Stimulated activated CD8-positive, alpha-beta memory T cell treated with anti-CD3 and anti-CD28 coated beads, Interleukin-4, amount 100 ng/mL, for 4 hours (primary cell): ENCODE results near the gene ENOX1.

Experiments
- DNase-seq, 2 donors: peaks; one replicate each; pipeline ENCODE4 v3.0.0-alpha.2; 2020; ENCODE audit warnings: low read depth in 2 of 2, low spot score in 1 of 2

Gene ENOX1

DNA sequence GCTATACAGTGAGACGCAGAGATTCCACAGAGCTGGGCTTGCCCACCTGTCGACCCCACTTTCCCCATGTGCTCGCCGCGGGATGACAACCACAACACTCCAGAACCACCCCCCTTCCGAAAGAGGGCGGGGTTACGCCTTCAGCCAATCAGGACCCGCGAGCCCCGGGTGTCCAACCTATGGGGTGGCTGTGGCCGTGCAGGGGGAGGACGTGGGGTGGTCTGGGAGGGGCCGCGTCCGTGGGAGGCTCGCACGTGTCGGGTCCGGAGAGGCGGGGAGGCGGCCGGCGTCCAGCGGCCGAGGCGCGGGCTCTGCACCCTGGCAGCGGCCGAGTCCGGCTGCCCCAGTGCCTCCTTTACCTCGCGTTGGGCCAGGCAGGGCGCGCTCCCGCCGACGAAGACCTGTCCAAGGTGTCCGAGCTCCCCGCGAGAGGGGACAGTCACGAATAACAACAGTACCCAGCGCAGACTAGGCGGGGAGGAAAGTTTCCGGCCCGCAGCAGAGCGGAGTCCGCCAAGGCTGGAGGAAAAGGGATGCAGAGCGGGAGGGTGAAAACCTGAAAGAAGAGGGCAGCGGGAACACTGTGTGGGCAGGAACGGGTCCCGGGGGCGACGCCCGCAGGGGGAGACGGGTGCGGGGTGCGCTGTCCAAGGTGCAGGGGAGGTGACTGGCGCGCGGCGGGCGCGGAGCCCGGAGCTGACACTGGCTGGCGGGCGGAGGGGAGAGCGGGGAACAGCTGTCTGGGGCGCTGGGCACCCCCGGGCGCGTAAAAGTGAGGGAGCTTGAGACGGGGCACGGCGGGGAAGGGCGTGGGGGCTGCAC, 911 bp downstream of the ENOX1 start:
- DNase-seq, result no peak

DNA sequence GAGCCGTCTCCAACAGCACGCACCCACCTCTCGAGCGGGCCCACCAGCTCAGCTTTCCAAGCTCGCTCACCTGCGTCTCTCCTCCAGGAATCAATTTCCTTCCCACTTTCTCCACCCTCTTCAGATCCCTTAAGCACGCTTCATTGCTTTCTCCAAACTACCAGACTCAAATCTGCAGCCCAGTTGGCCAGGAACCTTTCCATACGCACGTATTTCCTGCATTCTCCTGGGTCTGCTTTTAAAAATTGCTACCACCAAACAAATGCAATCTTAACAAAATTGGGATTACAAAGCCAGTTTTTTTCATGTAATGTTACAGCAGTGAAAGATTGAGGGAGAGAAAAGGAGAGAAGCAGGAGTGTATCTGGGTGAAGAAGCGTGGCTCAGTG, 1.5 kb downstream of the ENOX1 start:
- DNase-seq, result no peak

DNA sequence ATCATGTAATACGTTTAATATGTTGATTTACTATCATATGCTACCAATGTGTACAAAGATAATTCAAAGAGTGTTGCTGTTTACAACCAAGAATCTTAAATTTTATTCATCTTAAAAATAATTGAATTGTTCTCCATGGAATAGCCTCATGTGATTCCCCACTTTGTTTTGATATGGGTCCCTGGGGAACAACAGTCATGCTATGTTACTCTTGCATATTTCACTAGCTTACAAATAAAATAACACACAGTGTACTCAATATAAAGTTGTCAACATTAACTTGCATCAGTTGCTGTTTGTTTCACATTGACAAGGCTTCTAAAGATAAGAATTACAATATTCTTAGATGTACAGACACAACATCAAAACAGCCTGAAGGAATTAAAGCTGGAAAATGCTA, 2.3 kb downstream of the ENOX1 start:
- no peak for DNase-seq

DNA sequence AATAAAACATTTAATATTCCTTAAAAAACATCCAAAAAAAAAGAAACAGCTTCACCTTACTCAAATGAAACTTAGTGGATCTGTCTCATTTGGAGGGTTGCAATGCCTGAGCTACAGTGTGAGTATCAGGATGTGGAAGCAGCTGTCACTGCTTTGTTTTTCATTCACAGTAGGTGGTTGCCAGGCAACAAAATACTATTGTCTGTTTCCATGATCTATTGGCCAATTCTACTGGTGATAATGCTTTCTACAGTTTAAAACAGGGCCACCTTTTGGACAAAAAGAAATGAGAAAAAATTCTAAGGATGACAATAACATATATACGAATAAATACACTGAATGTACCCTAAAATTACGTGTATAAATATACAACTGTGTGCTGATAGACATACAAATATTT, 3.0 kb downstream of the ENOX1 start:
- no peak for DNase-seq

DNA sequence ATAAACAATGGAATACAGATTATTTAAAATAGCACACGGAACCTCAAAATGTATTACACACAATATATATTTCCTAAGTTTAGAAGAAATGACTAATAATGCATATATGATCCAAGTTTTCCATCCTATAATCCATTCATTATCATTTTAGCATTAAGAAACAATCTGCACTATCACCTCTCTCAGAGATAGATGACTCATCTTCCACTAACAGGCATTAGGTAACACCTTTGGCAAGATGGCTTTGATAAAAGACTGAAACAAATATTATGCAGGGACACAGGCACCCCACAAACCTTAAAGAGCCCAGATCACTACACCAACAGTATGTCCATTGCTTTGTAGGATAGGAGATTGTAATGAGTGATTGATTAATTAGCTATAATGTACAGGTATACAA, 4.1 kb downstream of the ENOX1 start:
- DNase-seq, result no peak

DNA sequence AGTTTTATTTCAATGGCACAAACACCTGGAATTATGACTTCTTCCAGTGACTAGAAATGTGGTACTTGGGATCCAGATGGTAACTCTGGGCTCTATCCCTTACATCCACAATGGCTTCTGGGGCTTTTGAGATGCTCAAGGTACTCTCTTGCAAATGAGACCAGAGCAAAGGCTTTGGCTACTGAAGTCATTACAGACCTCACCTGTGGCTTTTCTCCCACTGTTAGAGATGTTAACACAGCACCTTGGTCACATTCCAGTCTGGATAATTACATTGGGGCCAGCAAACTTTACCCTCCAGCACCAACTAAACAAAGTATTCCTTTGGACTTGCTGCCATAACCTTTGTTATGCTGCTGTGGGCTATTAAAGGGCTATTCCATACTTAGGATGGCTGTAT, 6.1 kb downstream of the ENOX1 start:
- no peak for DNase-seq

DNA sequence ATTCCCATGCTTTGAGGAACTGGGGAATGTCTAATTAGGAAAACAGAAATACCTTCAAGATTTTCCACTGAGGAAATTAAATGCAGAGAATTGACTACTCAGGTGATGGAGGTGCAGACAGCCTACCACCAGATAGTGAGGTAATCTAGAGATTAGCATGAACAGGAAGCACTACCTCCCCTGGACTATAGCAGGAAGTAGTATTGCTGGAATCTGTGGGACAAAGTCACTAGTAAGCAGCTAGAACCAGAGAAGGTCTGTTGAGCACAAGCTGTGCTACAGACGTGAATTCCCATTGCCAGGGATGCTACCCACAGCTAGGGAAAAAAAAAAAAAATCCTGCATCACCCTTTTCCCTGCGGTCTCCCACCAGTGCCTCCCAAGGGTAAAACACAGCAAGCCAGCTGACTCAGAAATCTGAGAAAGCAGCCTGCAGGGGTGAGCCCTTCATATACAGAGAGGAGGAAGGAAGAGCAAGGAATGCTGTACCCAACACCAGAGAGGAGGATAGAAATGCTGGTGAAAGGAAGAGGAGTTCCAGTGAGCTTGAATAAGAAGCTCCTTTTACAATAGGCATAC, 10.2 kb downstream of the ENOX1 start:
- no peak for DNase-seq

DNA sequence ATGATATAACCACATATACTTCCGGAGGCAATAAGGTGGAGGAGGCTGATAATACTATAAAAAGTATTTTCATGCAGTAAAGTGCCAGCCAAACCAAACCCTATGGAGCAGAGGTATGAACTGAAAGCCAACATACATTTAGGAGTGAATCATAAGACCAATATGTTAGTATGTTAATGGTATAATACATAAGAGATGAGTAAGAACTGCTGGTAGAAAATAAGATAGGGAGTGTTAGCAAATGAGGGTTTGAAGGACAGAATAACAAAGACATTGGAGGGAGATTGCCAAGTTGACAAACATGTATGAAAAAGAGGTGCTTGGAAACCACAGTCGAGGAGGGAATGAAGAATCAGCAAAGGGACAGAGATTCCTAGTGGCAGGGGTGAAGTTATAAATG, 10.8 kb downstream of the ENOX1 start:
- DNase-seq, result no peak

DNA sequence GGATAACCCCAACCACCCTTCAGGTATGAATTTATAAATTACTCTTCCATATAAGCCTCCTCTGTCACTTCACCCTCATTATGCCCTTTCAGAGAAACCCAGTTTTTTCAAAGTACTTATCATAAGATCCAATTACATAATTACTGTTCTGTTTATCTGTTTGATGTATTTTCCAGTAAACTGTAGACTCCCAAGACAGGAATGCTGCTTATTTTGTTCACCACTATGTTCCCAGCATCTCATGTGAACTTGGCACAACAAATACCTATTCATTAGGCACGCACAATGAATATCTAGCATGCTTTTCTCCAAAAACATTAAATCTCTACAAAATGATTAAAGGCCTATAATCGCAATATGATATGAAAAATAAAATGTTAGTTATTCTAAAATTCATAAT, 13.2 kb downstream of the ENOX1 start:
- DNase-seq, result no peak

DNA sequence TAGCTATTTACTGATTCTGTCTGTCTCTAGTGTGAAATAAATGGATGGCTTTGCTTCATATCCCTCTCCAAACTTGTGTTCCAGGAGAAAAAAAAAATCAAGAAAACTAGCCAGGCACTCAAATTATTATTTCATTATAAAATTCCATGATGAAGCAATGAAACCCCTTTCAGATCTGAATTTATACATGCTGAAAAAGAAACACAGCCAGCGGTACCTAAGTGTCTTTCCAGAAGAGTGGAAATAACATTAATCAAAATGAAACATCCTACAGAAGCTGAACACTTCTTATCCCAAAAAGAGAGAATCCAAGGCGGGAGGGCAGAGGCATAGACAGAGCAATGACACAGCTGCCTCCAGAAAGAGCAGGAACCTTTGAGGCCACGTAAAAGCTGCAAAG, 15.9 kb downstream of the ENOX1 start:
- no peak for DNase-seq

DNA sequence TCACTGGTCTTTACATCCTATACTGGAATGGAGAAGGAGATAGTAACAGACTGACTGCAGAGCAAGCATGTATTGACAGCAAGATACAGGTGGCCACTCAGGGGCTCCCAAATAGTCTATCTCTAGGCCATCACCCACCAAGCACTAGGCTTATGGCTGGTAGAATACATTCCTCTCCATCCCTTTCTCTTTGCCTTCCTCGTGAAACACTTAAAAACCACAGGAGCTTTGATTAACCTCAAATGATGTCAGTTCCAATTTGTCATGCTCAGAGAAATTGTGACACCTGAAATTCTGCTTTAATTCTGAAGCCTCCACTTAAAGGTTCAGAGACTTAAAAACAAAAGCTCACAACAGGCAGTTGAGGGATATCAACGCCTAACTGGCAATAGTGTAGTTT, 17.2 kb downstream of the ENOX1 start:
- DNase-seq, result no peak

DNA sequence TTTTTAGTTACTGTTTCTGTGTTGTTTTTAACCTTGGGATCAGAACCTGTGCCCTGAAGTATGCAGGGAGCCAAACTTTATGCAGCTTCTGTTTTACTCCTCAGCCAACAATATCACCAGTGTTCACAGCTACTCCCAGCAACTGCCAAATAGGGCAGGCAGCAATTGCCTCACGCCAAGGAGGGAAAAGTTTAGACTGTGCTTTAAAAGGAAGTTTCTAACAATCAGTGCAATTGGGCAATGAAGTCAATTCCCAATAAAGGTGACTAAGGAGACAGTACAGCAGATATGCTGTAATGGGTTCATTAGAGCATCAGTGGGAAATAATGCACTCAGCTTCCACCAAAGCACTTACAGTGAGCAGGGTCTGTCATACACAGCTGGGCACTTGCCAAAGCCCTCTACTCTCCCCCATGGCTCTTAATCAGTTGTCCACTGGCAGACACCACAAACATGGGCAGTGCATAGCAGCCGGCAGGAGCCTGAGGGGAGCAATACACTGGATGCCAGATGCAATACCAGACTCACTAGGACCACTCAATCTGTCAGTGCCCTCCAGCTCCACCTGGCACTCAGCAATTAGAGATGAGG, 19.3 kb downstream of the ENOX1 start:
- no peak for DNase-seq

DNA sequence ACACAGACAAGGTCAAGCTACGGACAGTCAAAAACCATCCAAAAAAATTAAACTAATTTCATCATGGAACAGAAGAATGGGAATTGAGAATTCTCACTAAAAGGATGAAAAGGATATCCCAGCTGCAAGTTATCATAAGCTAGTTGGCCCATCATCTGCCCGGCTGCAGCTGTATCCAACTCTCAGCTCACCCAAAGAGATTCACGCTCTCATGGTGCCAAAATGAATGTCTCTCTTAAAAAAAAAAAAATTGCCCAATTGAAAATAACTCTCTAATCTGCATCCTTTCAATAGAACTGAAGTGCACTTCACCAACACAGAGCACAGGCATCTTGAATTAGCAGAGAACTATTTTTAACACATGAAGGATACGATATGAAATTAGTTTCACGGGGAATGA, 20.0 kb downstream of the ENOX1 start:
- DNase-seq, result no peak

DNA sequence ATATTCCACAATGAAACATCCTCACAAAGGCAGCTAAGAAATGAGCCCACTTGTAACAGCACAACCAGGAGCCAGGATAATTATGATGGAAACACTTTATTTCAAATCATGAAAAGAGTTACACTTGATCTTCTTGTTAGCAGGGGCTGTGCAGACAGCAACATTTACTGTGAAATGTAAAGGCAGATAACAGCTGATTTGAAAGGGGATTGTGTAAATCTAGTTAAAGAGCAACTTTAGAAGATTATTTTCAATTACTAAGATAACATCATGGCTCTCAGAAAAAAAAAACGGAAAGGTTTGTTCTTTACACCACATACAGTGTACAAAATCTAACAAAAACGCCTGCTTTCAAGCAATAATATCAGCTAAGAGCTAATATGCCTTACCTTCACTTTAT, 22.4 kb downstream of the ENOX1 start:
- DNase-seq, result no peak

DNA sequence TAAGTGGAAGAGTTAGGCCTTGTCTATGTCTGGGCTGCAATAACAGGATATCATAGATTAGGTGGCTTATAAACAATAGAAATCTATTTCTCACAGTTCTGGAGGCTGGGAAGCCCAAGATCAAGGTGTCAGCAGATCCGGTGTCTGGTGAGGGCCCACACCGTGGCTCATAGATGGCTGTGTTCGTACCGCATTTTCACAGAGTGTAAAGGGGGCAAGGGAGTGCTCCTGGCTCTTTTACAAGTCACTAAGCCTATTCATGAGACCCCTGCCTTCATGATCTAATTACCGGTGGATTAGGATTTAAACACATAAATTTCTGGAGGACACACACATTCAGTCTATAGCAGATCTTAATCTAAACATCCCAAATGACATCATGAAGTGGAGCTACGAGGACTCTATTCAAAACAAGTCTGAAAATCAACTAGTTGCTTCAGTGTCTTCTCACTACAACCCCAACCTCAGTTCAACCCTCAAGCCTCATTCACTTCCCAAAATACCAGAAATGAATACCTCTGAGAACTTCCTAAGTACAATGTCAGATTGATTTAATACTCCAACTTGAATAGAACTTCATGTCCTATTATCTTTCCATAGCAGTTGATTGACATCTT, 23.5 kb downstream of the ENOX1 start:
- DNase-seq, result no peak

DNA sequence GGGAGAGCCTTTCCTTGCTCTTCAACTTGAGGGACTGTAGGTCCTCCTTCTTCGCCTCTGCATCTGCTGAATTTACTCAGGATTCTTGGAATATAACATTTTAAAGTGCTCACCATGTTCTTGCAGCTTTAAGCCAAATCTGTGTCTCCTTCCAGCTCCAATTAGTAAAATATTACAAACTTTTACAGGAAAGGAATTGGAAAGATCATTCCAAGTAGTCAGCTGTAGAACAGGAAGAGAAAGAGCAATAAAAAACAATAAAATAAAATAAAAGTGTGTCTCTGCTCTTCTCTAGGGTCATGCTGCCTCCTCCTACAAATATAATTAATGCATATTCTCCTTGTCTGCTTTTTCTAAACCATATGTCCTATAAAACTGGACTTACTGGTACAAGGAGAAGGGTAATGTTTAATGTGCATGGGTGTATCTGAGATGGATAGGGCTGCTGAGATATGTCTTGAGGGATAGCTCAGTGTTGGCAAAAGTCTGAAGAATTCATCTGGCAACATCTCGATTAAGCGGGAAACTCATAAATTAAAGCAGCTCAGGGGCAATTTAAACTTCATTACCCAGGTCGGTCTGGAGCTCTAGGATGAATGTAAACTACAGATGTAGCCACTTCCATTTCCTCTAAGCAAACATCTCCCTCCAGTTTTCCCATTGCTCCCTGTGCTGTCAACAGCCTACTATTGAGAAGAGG, 25.0 kb downstream of the ENOX1 start:
- no peak for DNase-seq

DNA sequence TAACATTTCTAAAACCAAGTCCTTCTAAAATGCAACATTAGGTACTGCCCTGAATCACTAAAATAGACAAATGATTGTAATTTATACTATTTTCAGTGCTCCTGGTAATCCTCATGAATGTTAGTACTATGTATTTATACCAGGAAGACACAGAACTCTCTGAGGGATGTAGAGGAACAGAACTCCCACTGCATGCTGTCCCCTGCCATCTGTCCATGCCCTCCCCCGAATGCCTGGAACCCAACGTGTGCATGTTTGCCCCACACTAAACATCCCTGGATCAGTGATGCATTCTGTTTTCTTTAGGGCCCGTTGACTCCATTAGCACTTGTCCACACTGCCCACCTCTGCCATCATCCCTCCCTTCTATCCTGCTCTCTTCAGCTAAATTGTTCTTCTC, 26.5 kb downstream of the ENOX1 start:
- no peak for DNase-seq

DNA sequence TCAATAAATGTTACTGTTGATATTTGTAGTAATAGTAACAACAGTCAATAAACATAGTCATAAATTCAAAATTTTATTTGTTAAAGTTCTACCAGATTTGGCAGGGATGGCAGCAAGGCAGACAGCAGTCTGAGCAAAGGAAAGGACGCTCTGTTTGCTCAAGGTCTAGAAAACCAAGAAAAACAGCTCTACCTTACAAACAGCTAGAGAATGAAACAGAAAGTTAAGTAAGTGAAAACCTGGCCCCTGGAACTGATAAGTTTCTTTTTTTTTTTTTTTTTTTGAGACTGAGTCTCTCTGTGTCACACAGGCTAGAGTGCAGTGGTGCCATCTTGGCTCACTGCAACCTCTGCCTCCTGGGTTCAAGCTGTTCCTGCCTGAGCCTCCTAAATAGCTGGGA, 27.9 kb downstream of the ENOX1 start:
- no peak for DNase-seq

DNA sequence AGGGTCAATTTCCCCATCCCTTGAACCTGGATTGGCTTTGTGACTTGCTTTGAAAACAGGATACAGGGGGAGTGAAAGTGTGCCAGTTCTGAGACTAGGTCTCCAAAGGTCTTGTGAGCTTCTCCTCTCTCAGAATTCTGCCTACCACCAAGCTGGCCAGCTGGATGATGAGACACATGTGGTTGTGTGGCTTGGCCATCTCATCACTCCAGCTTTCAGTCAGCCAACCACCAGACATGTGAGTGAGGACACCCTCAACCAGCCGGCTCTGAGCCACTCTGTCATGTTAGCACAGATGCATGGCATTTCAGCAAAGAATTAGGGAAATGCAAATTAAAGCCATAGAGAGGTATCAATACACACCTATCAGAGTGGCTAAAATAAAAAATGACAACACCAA, 29.5 kb downstream of the ENOX1 start:
- no peak for DNase-seq

DNA sequence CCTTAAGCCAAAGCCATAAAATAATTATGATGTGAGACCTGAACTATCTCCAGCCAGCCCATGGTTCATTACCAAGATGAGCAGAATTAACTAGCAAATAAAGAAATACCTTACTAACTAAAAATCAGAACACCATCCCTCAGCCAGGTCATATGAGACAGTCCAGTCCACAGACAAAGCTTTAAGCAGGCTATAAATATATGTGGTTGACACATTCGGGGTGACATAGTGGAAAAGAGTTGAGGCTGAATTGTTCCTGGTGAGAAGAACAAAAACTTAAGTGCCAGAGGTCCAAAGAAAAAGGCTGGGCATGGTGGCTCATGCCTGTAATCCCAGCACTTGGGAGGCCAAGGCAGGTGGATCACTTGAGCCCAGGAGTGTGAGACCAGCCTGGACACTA, 30.9 kb downstream of the ENOX1 start:
- DNase-seq, result no peak

DNA sequence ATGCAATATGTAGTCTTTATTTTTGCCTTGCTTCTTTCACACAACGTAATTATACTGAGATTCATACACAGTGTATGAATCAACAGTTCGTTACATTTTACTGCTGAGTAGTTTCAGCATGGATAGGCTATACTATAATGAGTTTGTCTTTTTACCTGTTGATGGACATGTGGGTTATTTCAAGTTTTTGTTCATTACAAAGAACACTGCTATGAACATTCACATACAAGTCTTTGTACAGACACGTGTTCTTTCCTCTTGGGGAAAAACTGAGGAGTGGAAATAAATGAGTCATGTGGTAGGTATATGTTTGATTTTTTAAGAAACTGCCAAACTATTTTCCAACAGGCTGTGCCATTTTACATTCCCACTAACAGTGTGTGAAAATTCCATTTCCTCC, 35.1 kb downstream of the ENOX1 start:
- DNase-seq, result no peak

DNA sequence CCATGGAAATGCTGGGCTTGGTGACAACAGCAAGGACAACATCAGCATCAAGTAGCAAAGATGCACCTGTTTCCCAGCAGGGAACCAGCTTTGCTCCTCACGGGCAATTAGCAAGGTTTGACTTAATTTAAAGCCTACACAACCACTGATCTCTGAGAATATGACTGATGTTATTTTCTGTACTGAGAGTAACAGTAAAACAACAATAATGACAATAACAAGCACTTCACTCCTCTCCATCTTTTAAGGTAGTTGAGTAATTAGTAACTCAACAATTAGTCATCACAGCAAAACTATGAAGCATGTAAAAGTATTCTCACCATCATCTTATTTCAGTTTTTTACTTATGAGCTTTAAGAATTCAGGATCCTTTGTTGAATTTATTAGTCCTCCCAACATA, 37.3 kb downstream of the ENOX1 start:
- DNase-seq, result no peak
